Activated naive CD4-positive, alpha-beta T cell treated with anti-CD3 and anti-CD28 coated beads, Interleukin-2, amount 50 U/mL, for 16 hours (primary cell): Measurements from ENCODE around the gene DTX2.
"Not testable (repeated sequence)": the region's sequence is repeated elsewhere in the genome, so short reads cannot be mapped to it uniquely, and the experiment has no call there.

Experiments
- DNase-seq: peaks from one replicate; pipeline ENCODE4 v3.0.0-alpha.2; 2020

DTX2 gene

DNA sequence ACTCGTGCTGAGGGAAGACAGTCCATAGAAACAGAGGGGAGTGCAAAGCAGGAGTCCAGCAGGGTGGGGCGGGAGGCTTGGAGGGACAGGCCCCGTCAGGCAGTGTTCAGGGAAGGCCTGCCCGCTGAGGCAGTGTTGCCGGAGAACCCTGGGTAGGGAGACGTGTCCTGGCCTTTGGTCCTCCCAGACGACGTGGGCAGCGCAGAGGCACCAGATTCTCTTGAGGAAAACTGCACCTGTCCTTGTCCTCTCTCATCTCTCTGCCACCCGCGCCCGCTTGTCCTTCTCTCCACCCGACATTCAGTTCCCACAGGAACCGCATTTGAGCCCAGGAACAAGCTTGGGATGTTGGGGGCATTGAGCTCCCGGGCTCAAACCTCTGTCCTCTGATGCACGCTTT is 34.2 kb downstream of the DTX2 start:
- not testable (repeated sequence) for DNase-seq

GRCh38 chr7:76497918-76498582 is 36.5 kb downstream of the DTX2 start:
- not testable (repeated sequence) for DNase-seq

DNA sequence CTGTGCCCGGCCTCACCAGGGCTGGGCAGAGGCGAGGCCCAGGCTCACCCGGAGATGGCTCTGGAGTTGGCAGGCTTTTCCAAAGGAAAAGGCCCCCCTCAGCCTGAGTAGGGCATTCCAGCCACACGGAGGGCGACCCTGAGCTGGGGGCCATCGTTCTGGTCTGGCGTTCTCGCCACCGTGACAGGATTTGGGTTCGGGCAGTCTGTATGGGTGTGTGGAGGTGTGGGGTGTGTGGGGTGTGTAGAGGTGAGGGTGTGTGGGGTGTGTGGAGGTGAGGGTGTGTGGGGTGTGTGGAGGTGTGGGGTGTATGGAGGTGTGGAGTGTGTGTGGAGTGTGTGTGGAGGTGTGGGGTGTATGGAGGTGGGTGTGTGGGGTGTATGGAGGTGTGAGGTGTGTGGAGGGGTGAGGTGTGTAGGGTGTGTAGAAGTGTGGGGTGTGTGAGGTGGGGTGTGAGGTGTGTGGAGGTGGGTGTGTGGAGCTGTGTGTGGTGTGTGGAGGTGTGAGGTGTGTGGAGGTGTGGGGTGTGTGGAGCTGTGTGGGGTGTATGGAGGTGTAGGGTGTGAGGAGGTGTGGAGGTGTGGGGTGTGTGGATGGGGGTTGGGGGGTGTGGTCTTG is 37.2 kb downstream of the DTX2 start:
- not testable (repeated sequence) for DNase-seq

GRCh38 chr7:76499201-76499923 is 37.9 kb downstream of the DTX2 start:
- DNase-seq: not testable (repeated sequence)

DNA sequence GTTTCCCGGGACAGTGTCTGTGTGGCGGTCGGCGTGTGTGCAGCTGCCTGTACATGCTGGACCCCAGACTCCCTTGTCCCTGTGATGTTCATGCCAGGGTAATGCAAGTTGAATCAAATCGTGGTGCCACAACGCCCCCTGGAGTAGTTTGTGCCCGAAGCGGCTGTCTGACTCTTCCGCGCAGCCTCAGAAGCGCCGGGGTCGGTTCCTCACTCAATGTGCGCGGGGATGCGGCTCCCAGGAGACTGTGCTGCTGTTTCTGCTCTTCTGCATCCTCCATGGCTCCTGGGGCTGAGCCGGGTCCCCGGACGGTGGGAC is 38.4 kb downstream of the DTX2 start:
- not testable (repeated sequence) for DNase-seq

DNA sequence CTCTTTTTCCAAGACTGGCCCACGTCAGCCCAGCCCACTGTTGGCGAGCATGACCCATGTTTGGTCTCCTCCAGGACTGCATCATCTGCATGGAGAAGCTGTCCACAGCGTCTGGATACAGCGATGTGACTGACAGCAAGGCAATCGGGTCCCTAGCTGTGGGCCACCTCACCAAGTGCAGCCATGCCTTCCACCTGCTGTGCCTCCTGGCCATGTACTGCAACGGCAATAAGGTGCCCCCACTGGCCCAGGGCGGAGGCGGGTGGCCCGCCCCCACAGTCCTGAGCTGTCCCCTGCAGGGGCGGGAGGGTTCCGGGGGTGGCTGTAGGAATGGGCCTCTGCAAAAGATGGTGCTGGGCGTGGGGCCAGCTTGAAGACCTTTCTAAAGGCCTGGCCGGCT is 40.7 kb downstream of the DTX2 start:
- not testable (repeated sequence) for DNase-seq

GRCh38 chr7:76502836-76503235 is 41.3 kb downstream of the DTX2 start:
- not testable (repeated sequence) for DNase-seq

GRCh38 chr7:76503244-76503643 is 41.7 kb downstream of the DTX2 start:
- not testable (repeated sequence) for DNase-seq

DNA sequence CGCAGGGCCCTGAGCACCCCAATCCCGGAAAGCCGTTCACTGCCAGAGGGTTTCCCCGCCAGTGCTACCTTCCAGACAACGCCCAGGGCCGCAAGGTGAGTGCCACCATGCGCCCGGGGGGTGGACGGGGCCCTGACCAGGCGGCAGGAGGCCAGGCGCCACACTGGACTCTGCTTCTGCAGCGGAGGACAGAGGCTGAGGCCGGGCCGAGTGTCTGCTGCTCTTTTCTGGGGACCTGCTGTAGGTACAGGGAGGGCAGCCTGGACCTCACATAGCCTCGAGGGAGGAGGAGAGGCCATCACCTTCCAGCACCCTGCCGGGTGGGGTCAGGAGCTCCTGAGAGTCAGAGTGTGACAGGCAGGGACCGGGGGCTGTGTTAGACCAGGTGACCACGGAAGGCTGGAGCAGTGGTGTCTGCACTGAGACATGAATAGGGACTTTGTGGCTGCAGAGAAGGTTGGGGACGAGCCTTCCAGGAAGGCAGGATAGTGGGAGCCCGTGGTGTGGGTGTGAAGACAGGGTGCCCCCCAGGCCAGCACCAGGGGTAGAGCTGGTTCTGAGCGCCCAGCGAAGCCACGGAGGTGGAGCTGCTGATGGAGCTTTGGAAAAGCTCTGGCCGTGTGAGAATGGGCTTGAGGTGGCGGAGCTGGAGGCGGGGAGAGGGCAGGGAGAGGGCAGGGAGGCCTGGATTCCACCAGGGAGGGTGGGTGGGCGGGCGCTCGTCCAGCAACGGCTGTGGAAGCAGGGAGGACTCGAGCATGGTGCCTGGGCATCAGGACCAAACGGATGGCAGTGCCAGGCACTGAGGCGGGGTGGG is 43.0 kb downstream of the DTX2 start:
- DNase-seq: not testable (repeated sequence)

DNA sequence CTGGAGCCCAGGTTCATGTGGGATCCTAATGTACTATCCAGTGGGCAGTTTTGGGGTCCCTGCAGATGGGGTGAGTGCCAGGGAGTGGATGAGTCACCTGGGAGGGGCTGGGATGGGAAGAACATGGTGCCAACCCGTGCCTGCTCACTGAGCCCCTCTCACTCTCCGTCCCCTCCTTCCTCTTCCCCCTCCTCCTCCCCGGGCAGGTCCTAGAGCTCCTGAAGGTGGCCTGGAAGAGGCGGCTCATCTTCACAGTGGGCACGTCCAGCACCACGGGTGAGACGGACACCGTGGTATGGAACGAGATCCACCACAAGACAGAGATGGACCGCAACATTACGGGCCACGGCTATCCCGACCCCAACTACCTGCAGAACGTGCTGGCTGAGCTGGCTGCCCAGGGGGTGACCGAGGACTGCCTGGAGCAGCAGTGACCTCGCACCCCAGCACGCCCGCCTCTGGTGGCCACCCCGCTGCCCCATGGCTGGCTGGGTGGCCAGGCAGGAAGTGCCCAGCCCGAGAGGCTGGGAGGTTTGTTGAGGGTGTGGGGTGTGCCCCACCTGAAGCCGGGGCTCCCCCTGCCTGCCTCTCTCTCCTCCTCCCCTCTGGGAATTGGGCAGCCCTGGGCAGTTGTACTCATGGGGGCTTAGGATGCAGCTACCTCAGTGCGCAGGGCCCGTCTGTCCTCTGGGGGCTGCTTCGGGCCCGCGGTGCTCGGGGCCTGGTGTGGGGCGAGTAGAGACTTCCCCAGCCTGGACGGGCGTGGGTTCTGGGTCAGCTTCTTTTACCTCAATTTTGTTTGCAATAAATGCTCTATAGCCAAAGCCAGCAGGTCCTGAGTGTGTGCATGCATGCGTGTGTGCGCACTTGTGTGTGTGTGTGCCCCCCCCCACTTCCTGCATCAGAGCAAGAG is 43.9 kb downstream of the DTX2 start:
- DNase-seq: no peak

DNA sequence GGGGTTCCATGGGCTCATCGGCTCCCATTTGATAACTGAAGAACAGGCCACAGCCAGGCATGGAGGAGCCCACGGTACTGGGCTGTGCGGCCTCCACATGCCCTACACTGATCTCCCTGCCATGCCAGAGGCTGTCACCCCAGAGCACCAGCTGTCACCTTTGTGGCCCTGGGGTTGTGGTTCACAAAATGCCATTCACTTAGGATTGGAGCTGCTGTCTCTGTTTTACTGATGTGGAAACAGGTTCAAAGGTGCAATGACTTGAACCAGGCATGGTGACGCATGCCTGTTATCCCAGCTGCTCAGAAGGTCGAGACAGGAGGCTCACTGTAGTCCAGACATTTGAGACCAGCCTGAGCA is 44.6 kb downstream of the DTX2 start:
- DNase-seq: no peak

- DNase-seq: not testable (repeated sequence)
Measured at GRCh38 chr7:76506643-76507042, 45.1 kb downstream of the DTX2 start.

DNA sequence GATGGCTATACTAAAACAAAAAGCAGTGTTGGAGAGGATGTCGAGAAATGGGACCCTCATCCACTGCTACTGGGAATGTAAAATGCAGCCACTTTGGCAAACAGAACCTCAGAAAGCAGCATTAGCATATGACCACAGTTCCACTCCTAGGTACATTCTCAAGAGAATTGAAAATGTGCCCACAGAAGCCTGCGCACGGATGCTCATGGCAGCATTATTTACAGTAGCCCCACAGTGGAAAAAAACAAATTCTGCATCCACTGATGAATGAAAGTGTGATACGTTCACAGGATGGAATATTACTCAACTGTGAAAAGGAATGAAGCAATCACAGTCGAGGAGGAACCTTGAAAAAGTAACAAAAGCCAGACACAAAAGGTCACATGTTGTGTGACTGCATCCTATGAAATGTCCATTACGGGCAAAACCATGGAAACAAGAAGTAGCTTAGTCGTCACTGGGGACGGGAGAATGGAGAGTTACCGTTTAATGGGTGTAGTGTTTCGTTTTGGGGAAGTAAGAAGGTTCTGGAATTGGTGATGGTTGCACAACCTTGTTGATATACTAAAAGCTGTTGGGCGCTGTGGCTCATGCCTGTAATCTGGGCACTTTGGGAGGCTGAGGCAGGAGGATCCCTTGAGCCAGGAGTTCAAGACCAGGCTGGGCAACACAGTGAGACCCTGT is 46.4 kb downstream of the DTX2 start:
- no peak for DNase-seq

DNA sequence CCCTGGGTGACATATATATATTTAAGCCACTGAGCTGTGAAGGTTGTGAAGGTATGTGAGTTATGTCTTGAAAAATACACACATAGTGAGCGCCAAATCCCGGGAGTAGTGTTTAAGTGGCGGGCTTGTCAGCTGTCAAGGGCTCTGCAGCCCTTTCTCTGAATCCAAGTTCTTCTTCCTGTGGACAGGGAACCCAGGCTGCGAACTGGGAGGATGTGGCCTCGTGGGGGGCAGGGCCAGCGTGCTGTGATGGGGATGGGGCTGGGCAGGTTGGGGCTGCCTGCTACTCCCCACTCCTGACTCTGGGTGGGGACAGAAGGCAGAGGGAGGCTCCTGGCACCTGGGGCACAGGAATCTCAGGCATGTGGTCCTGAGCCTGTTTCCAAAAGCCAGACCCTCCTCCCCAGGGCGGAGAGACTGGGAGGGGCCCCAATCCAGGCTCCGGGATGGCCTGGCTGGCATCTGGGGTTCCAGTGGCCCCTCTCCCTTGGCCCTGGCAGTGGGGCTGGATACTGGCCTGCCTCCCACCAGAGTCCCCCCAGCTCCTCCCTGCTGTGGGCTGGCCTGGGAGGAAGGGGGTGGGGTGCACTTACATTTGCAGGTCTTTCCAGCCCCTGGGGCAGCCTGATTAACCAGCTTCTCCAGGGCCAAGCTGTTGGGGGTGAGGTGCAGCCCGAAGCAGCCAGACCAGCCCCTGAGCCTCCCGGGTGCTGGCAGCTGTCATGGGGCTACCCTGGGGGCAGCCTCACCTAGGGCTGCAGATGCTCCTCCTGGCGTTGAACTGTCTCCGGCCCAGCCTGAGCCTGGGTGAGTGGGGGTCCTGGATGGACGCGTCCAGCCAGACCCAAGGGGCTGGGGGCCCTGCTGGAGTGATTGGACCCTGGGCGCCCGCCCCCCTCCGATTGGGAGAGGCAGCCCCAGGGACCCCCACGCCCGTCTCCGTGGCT is 48.7 kb downstream of the DTX2 start, which contains the start of gene UPK3B:
UPK3B (plus strand) TSS at position 622 of the 947 bp plus-strand sequence; CDS start at position 723, 101 bp downstream.
- no peak for DNase-seq

DNA sequence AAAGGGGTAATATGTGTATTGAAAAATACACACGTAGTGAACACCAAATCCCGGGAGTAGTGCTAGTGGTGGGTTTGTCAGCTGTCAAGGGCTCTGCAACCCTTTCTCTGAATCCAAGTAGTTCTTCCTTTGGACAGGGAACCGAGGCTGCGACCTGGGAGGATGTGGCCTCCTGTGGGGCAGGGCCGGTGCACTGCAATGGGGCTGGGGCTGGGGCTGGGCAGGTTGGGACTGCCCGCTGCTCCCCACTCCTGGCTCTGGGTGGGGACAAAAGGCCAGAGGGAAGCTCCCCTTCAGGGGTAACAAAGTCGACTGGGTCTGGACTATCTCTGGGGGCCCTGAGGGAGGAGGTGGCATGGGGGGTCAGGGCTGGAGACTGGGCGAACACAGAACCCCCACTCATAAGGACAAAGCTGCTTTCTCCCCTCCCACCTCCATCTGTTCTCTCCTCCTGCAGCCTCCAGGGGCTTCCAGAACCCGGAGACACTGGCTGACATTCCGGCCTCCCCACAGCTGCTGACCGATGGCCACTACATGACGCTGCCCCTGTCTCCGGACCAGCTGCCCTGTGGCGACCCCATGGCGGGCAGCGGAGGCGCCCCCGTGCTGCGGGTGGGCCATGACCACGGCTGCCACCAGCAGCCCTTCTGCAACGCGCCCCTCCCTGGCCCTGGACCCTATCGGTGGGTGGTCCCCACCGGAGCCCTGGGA is 49.8 kb downstream of the DTX2 start:
- DNase-seq: not testable (repeated sequence)

DNA sequence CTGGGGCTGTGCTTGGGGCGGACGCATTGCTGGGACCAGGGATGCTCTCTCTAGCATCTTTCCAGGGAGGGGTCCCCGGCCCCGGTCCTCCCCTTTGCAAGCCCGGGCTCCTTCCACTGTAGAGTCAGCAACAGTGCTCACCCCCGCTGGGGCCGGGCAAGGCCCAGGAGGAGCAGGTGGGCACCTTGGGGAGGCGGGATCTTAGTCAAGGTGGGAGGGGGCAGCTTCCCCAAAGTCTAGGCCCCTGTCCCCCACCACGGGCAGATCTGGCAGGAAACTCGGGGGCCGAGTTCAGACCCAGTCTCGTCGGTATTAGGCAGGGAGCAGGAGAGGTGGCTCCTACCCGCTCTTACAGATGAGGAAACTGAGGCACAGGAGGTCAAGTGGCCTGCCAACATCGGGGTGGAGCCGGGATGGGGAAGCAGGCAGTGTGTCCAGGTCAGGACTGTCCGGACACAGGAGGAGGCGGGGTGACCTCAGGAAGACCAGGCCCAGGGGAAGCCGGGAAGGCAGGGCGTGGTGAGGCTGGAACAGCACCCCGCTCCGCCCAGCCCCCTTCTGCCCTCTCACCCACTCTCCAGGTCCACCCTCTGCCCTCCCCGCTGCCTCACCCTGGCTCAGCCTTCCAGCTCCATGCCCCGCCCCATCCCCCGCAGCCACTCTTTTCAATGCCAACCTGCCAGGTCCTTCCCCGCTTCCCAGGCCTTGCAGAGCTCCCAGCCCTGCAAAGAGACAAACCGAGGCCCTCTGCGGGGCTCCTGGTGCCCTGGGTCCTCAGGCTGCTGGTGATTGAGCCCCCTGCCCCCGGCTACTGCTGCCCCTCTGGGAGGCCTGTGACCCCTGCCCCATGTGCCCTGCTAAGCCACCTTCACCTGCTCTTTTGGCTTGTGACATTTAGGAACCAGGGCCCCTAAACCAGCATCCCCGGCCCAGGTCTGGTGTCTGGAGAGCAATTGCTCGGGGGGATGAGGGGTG is 50.7 kb downstream of the DTX2 start:
- not testable (repeated sequence) for DNase-seq

- peak; percentile 19 for DNase-seq
Measured at GRCh38 chr7:76512941-76513816, 51.7 kb downstream of the DTX2 start.
